Measurements from ENCODE around the gene HEATR3. TPM values are rescaled to one million over a fixed set of nuclear protein-coding genes. Genes with fewer than 3 reads are reported as not detected.

HEATR3 gene
- total and polyA plus RNA-seq, 2 of the 13 experiments (the other 11 are each of a cell fraction or from before 2014, with no cell fraction given), result 22.4 to 52.4 TPM

- TF ChIP-seq IRF1 (CRISPR knock-in tag; IDR thresholded peaks at IDR 0.05; ENCODE audit: low read depth), result no peak
- TF ChIP-seq ZNF672 (CRISPR knock-in tag; IDR thresholded peaks at IDR 0.05), result no peak
- TF ChIP-seq RNF2 (conservative IDR thresholded peaks at IDR 0.05; ENCODE audit: low read depth), result 0 out of 2 replicates have a peak, but pooled peaks have one; percentile 45
- TF ChIP-seq NAIF1 (CRISPR knock-in tag; IDR thresholded peaks at IDR 0.05; ENCODE audit: borderline replicate concordance), result no peak
- TF ChIP-seq HMG20A (CRISPR knock-in tag; IDR thresholded peaks at IDR 0.05; ENCODE audit: borderline replicate concordance), result no peak
- 0 out of 2 replicates have a peak, but pooled peaks have one; percentile 75 for TF ChIP-seq TOE1 (CRISPR knock-in tag; IDR thresholded peaks at IDR 0.05)
- no peak for TF ChIP-seq SIX1 (CRISPR knock-in tag; IDR thresholded peaks at IDR 0.05; ENCODE audit: borderline replicate concordance)
- TF ChIP-seq ZNF777 (CRISPR knock-in tag; IDR thresholded peaks at IDR 0.05), result peak; percentile 55; the same call in 1 of the 2 replicates
- TF ChIP-seq TIGD3 (CRISPR knock-in tag; IDR thresholded peaks at IDR 0.05; ENCODE audit: borderline replicate concordance), result no peak
- TF ChIP-seq ZBTB44 (CRISPR knock-in tag; IDR thresholded peaks at IDR 0.05), result peak; percentile 43; the same call in 1 of the 2 replicates
- TF ChIP-seq NCOR1 (IDR thresholded peaks at IDR 0.05; ENCODE audit: borderline replicate concordance, low read length), result no peak
- peak; percentile 25; the same call in 1 of the 2 replicates for TF ChIP-seq ZNF7 (CRISPR knock-in tag; IDR thresholded peaks at IDR 0.05)
- TF ChIP-seq ZNF12 (CRISPR knock-in tag; IDR thresholded peaks at IDR 0.05), result no peak
- TF ChIP-seq ZNF740 (CRISPR knock-in tag; IDR thresholded peaks at IDR 0.05), result peak; percentile 90
- no peak for TF ChIP-seq ZNF230 (CRISPR knock-in tag; IDR thresholded peaks at IDR 0.05)
- TF ChIP-seq THAP7 (CRISPR knock-in tag; IDR thresholded peaks at IDR 0.05), result peak; percentile 31; the same call in 1 of the 2 replicates
- no peak for TF ChIP-seq ARNTL (CRISPR knock-in tag; IDR thresholded peaks at IDR 0.05)
- TF ChIP-seq KLF9 (CRISPR knock-in tag; IDR thresholded peaks at IDR 0.05; ENCODE audit: low read depth), result no peak; the same call in 1 of the 2 replicates
- TF ChIP-seq ZZZ3 (CRISPR knock-in tag; IDR thresholded peaks at IDR 0.05; ENCODE audit: borderline replicate concordance), result no peak
- TF ChIP-seq LRRFIP1 (CRISPR knock-in tag; conservative IDR thresholded peaks at IDR 0.05), result no peak
- no peak for TF ChIP-seq ZFP36L2 (CRISPR knock-in tag; IDR thresholded peaks at IDR 0.05)
- TF ChIP-seq ZNF589 (CRISPR knock-in tag; conservative IDR thresholded peaks at IDR 0.05), result no peak; the same call in 1 of the 2 replicates
- TF ChIP-seq ZNF776 (CRISPR knock-in tag; IDR thresholded peaks at IDR 0.05), result peak; percentile 92; the same call in 1 of the 2 replicates
Observed at GRCh38 chr16:50152807-50153595, 87.2 kb downstream of the HEATR3 start, which contains the start of gene TENT4B (continued).

All from HepG2 (cell line).